Lower lobe of right lung (tissue), 2 donors: ENCODE data around the gene ISLR. TPM values are rescaled to one million over a fixed set of nuclear protein-coding genes. Genes with fewer than 3 reads are reported as not detected.
A peak's percentile ranks its signal among the peaks of the same experiment; 100 is the strongest.

ENCODE experiments used
- ATAC-seq, 2 donors: fragments of 200-7000 bp; cut with Tn5 transposase; one replicate each; pipeline ENCODE4 v1.9.1; 2020 to 2022; ENCODE audit warnings: mild to moderate bottlenecking in 2 of 2, moderate library complexity in 2 of 2
- DNase-seq: peaks from one replicate; pipeline ENCODE4 v3.0.0-alpha.2; 2020
- H3K27ac ChIP-seq: fragments of 200-600 bp; one replicate; pipeline ENCODE4 v1.8.0; 2022
- H3K27me3 ChIP-seq: fragments of 200-600 bp; one replicate; pipeline ENCODE4 v1.8.0; 2022; ENCODE audit warnings: low read depth
- H3K36me3 ChIP-seq: fragments of 200-600 bp; one replicate; pipeline ENCODE4 v1.8.0; 2022; ENCODE audit warnings: mild to moderate bottlenecking
- H3K4me1 ChIP-seq: fragments of 200-600 bp; one replicate; pipeline ENCODE4 v1.8.0; 2022
- H3K4me3 ChIP-seq: fragments of 200-600 bp; one replicate; pipeline ENCODE4 v1.8.0; 2022; ENCODE audit warnings: mild to moderate bottlenecking
- H3K9me3 ChIP-seq: fragments of 200-600 bp; one replicate; pipeline ENCODE4 v1.8.0; 2022
- intact Hi-C: fragments of 100-400 bp; cut with DNase I; formaldehyde crosslinking; loops from one replicate; pipeline ENCODE4 v1.11.0; 2022
- total RNA-seq: library from RNA; stranded (reverse); fragmentation: NEBNext Ultra II Directional; extraction: Animal tissue kit (Norgen Biotek cat#: 25700); gene quantifications from one replicate; pipeline ENCODE4 v1.2.1, GENCODE V29; 2021
- TF ChIP-seq, protein P1 (sequence below): fragments of 200-600 bp; IDR thresholded peaks from one replicate; pipeline ENCODE4 v1.8.0; 2022; ENCODE audit warnings: antibody characterized with exemption, mild to moderate bottlenecking
- donor health status: DM: no; HTN: yes; CAD: no; lungs with severe emphysema.

Gene ISLR
- total RNA-seq, 1 donor from 2014 or later: 24.0 TPM

DNA sequence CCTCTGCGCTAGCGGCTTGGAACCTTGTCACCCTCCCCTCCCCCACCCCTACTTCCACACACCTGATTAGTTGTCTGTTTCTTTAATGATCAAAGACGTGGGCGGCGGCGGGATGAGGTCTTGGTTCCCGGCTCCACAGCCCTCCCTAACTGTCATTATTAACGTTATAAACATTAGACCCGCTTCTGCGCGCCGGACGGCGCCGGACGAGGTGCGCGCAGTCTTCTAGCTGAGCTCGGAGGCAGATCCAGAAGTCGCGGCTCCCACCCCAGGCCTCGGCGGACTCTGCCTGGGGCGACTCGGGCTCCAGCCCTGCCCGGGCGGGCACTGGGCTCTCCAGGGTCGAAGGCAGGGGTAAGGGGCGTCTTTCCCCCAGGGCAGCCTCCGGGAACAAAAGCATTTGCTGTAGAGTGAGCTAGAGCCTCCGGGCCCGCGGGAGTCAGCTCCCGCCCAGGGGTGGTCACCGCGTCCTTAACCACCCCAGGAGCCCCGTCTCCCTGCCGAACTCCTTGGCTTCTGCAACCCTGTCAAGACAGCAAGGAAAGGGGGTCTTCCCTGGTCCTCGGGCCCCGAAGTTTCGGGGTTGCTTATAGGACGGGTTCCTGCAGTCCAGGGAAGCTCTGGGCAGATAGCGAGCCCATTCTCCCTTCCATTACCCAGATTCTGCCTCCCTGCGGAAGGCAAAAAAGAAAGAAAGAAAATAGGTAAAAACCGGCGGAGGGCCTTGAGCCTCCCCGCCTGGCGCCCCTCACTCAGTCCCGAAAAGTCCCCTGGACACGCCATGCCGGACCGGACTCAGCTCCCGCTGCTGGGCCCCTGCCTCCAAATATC is 45.3 kb upstream of the ISLR start:
- DNase-seq: no peak
- peaks cover 35% of the 10 kb centered on the region for H3K4me1 ChIP-seq

GRCh38 chr15:74128785-74129585 is 44.5 kb upstream of the ISLR start:
- Histone ChIP-seq H3K27ac (no peak overlapping the region), H3K4me3 (peak overlapping the region; percentile 46), H3K27me3 (peaks cover 86% of the 10 kb centered on the region), H3K4me1 (peaks cover 35% of the 10 kb centered on the region), H3K9me3 (no peaks in the 10 kb centered on the region), H3K36me3 (no peaks in the 10 kb centered on the region)
- ATAC-seq (no peak), DNase-seq (no peak)
- intact Hi-C loops: loop anchor here (5.0 kb wide), 1 partner anchor 178 kb away; no protein-coding TSS in a partner anchor
- TF ChIP-seq, protein P1, sequence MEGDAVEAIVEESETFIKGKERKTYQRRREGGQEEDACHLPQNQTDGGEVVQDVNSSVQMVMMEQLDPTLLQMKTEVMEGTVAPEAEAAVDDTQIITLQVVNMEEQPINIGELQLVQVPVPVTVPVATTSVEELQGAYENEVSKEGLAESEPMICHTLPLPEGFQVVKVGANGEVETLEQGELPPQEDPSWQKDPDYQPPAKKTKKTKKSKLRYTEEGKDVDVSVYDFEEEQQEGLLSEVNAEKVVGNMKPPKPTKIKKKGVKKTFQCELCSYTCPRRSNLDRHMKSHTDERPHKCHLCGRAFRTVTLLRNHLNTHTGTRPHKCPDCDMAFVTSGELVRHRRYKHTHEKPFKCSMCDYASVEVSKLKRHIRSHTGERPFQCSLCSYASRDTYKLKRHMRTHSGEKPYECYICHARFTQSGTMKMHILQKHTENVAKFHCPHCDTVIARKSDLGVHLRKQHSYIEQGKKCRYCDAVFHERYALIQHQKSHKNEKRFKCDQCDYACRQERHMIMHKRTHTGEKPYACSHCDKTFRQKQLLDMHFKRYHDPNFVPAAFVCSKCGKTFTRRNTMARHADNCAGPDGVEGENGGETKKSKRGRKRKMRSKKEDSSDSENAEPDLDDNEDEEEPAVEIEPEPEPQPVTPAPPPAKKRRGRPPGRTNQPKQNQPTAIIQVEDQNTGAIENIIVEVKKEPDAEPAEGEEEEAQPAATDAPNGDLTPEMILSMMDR: no peak

More for the DNA sequence above, 45.3 kb upstream of the ISLR start:
- H3K27ac ChIP-seq: no peak overlapping the region
- peak overlapping the region; percentile 46 for H3K4me3 ChIP-seq
- intact Hi-C loops: loop anchor here (5.0 kb wide), 1 partner anchor 179 kb away; no protein-coding TSS in a partner anchor
- H3K36me3 ChIP-seq: no peaks in the 10 kb centered on the region
- peak; percentile 19 to 21 for ATAC-seq
- no peaks in the 10 kb centered on the region for H3K9me3 ChIP-seq
- TF ChIP-seq, protein P1: no peak
- H3K27me3 ChIP-seq: peaks cover 79% of the 10 kb centered on the region

DNA sequence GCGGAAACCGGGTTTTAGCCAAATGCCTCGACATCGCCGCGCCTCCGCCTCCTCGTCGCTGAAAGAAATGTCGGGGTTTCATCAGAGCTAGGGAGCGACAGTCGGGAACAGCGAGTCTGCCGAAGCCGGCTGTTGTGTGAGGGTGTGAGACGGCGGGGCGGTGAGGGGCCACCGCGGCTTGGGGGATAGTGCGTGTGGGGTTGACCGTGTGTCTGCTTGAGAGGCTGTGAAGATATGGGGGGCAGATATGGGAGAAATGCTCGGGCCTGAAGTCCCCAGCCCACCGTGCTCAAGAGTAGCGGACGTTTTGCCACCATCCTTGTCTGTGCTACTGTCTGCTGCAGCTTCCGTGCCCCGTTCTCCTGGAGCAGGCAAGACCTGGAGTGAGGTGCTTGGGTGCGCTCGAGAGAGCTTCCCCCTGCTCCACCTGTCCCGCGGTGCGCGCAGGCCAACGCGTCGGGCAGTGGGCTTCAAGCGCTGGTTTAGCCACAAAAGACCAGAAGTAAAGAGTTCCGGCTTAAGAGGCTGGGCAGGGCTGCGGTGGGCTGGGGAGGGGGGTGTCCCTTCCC is 43.8 kb upstream of the ISLR start:
- intact Hi-C loops: loop anchor here (5.0 kb wide), 1 partner anchor 178 kb away; no protein-coding TSS in a partner anchor
- no peaks in the 10 kb centered on the region for H3K9me3 ChIP-seq
- TF ChIP-seq, protein P1: no peak
- no peak for DNase-seq
- H3K36me3 ChIP-seq: no peaks in the 10 kb centered on the region
- ATAC-seq: no peak
- peaks cover 35% of the 10 kb centered on the region for H3K4me1 ChIP-seq
- H3K27ac ChIP-seq: no peak overlapping the region
- peaks cover 86% of the 10 kb centered on the region for H3K27me3 ChIP-seq
- H3K4me3 ChIP-seq: peak overlapping the region; percentile 46

DNA sequence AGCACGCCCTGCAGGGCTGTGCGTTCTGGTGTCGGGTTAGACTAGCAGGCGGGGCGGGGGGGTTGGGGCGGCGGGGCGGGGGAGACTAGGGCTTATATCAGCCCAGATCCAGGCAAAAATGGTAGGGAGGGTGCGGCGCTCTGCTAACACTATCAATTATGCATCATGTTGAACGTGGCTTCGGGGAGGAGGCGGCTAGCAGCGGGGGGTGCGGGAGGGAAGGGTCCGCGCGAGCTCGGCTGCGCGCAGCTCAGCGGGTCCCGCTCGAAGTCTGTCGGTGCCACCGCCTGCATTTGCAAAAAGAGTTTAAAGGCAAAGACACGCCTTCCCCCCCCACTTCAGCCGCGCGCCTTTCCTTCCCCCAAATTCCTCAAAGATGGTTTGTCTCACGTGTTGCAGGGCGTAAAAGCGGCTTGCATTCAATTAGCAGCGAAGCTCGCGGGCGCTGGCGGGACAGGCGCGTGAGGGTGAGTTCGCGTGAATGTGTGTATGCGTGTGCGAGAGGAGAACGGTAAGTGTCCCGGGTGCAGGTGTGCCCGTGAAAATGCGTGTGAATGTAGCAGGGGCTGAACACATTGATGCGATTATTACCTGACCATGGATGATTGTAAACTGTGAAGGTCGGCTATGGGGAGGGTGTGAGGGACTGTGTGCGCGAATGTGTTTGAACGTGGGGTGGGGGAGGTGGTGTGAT is 43.2 kb upstream of the ISLR start, which contains the start of gene ISLR2:
ISLR2 (plus strand) TSS at position 432 of the 694 bp plus-strand sequence. CDS start 2,169 bp downstream, outside the sequence.
- H3K4me3 ChIP-seq: peak within 1 kb of the TSS; percentile 46
- no peaks in the 10 kb centered on the region for H3K9me3 ChIP-seq
- H3K27me3 ChIP-seq: peaks cover 86% of the 10 kb centered on the region
- ATAC-seq (no peak), DNase-seq (no peak)
- H3K36me3 ChIP-seq: no peaks in the 10 kb centered on the region
- H3K4me1 ChIP-seq: peaks cover 35% of the 10 kb centered on the region
- H3K27ac ChIP-seq: no peak within 1 kb of the TSS
- intact Hi-C loops: no loop called here
- TF ChIP-seq, protein P1: no peak
